GM19395 (cell line): ENCODE results near the gene TNP2.
"Not testable (repeated sequence)": the region's sequence is repeated elsewhere in the genome, so short reads cannot be mapped to it uniquely, and the experiment has no call there.

Experiments used
- ATAC-seq: cut with Tn5 transposase; IDR thresholded peaks from one replicate; pipeline ENCODE4 v1.9.1; 2021; ENCODE audit warnings: mild to moderate bottlenecking, moderate library complexity; ENCODE audit not compliant: unreplicated experiment

Gene TNP2

GRCh38 chr16:11225677-11226549, 43.2 kb downstream of the TNP2 start:
- ATAC-seq = no peak

GRCh38 chr16:11224894-11225676, 44.0 kb downstream of the TNP2 start:
- ATAC-seq = peak; percentile 88

- ATAC-seq = peak; percentile 42
Observed at GRCh38 chr16:11224096-11224893, 44.8 kb downstream of the TNP2 start.

GRCh38 chr16:11220507-11220906, 48.6 kb downstream of the TNP2 start:
- ATAC-seq = not testable (repeated sequence)

- no peak for ATAC-seq
Observed at GRCh38 chr16:11219178-11219577, 49.9 kb downstream of the TNP2 start.

- ATAC-seq = no peak
Observed at GRCh38 chr16:11218604-11218962, 50.5 kb downstream of the TNP2 start.
